SK-N-MC (cell line): ENCODE measurements around the gene LRP10.

Experiments
- EZH2 ChIP-seq: fragments of 200-600 bp; sonication (generic); IDR thresholded peaks from one replicate; pipeline ENCODE4 v1.6.1; 2017; ENCODE audit warnings: antibody characterized with exemption
- POLR2AphosphoS5 ChIP-seq: IDR thresholded peaks from 2 replicates; pipeline ENCODE4 v1.6.1; 2012; ENCODE audit warnings: mild to moderate bottlenecking, low read depth, low read length, borderline replicate concordance

DNA sequence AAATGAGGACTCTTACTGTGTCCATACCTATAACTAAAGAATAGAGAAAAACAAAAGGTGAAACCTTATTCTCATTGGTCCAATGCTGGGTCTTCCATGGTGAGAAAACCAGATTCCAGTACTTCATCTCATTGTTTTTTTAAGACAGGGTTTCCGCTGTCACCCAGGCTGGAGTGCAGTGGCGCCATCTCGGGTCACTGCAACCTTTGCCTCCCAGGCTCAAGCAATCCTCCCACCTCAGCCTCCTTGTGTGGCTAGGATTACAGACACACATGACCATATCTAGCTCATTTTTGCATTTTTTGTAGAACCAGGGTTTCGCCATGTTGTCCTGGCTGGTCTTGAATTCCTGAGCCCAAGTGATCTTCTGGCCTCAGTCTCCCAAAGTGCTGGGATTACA, 34.1 kb downstream of the LRP10 start:
- TF ChIP-seq POLR2AphosphoS5 = no peak
- TF ChIP-seq EZH2 = no peak
